CD14-positive monocyte (primary cell): Measurements from ENCODE around the gene FANCI. TPM values are rescaled to one million over a fixed set of nuclear protein-coding genes. Genes with fewer than 3 reads are reported as not detected.

Experiments used
- DNase-seq, 3 donors: peaks; one replicate each; pipeline ENCODE4 v3.0.0-alpha.2; 2011 to 2022
- H2AFZ ChIP-seq: 2 replicates; pipeline ENCODE4 v1.6.0; 2012; ENCODE audit warnings: mild to moderate bottlenecking, low read depth, low read length, inconsistent platforms; ENCODE audit not compliant: insufficient read depth, poor library complexity, severe bottlenecking
- H3K27ac ChIP-seq, 2 donors: 1 replicate in 1 of 2; 2 replicates in 1 of 2; pipeline ENCODE4 v1.5.1; 2012 to 2013; ENCODE audit warnings: low read length in 2 of 2, control low read depth in 1 of 2, inconsistent platforms in 1 of 2, low read depth in 1 of 2, mild to moderate bottlenecking in 1 of 2
- H3K27me3 ChIP-seq, 2 donors: one replicate each; pipeline versions ENCODE4 v1.6.0 to v1.6.1; 2011 to 2013; ENCODE audit warnings: low read length in 2 of 2; ENCODE audit not compliant: control insufficient read depth in 2 of 2, insufficient read depth in 2 of 2
- H3K36me3 ChIP-seq, 2 donors: replicated peaks in 1 of 2; 1 replicate in 1 of 2; 2 replicates in 1 of 2; pipeline versions ENCODE4 v1.5.1 to v1.6.1; 2012 to 2013; ENCODE audit warnings: low read length in 2 of 2, control low read depth in 1 of 2, inconsistent platforms in 1 of 2, mild to moderate bottlenecking in 1 of 2; ENCODE audit not compliant: insufficient read depth in 2 of 2, control insufficient read depth in 1 of 2
- H3K4me1 ChIP-seq, 2 donors: 1 replicate in 1 of 2; 2 replicates in 1 of 2; pipeline versions ENCODE4 v1.5.1 to v1.6.1; 2012 to 2013; ENCODE audit warnings: low read length in 2 of 2, control low read depth in 1 of 2, inconsistent platforms in 1 of 2, mild to moderate bottlenecking in 1 of 2, moderate library complexity in 1 of 2; ENCODE audit not compliant: insufficient read depth in 2 of 2, control insufficient read depth in 1 of 2
- H3K4me2 ChIP-seq: replicated peaks from 2 replicates; pipeline ENCODE3; 2012; ENCODE audit warnings: low read length, moderate library complexity, mild to moderate bottlenecking; ENCODE audit not compliant: poor library complexity, severe bottlenecking; ENCODE audit errors: extremely low read depth
- H3K4me3 ChIP-seq, 3 experiments: fragments of 200-600 bp in 1 of 3; sonication (generic) in 1 of 3; replicated peaks in 1 of 3; 1 replicate in 2 of 3; 2 replicates in 1 of 3; pipeline ENCODE4 v1.5.1; 2011 to 2013; ENCODE audit warnings: low read length in 3 of 3, mild to moderate bottlenecking in 3 of 3, control low read depth in 2 of 3, low read depth in 2 of 3, inconsistent platforms in 1 of 3, moderate library complexity in 1 of 3
- H3K79me2 ChIP-seq: 2 replicates; pipeline ENCODE4 v1.6.0; 2012; ENCODE audit warnings: mild to moderate bottlenecking, control low read depth, inconsistent platforms, low read length, moderate library complexity; ENCODE audit not compliant: insufficient read depth
- H3K9ac ChIP-seq: 2 replicates; pipeline ENCODE4 v1.6.0; 2017; ENCODE audit warnings: low read length, mild to moderate bottlenecking; ENCODE audit not compliant: insufficient read depth, poor library complexity, severe bottlenecking
- H3K9me3 ChIP-seq, 2 donors: replicated peaks in 1 of 2; 1 replicate in 1 of 2; 2 replicates in 1 of 2; pipeline versions ENCODE4 v1.5.1 to v1.6.1; 2012 to 2013; ENCODE audit warnings: low read length in 2 of 2, control low read depth in 1 of 2; ENCODE audit not compliant: control insufficient read depth in 1 of 2, insufficient read depth in 1 of 2
- H4K20me1 ChIP-seq: 2 replicates; pipeline ENCODE4 v1.6.0; 2012; ENCODE audit warnings: mild to moderate bottlenecking, low read length, control low read depth, moderate library complexity; ENCODE audit not compliant: insufficient read depth
- H3K27ac Mint-ChIP-seq, 7 donors: one replicate each; pipeline ENCODE4 v1.8.0; 2020; ENCODE audit warnings: mild to moderate bottlenecking in 7 of 7, mixed read lengths in 7 of 7, moderate library complexity in 6 of 7, inconsistent platforms in 2 of 7
- H3K27me3 Mint-ChIP-seq, 3 donors: one replicate each; pipeline ENCODE4 v1.8.0; 2021 to 2022; ENCODE audit warnings: low read depth in 3 of 3, mild to moderate bottlenecking in 3 of 3, mixed read lengths in 3 of 3, moderate library complexity in 3 of 3, inconsistent platforms in 1 of 3
- H3K36me3 Mint-ChIP-seq, 2 donors: one replicate each; pipeline ENCODE4 v1.8.0; 2020; ENCODE audit warnings: mixed read lengths in 2 of 2, inconsistent platforms in 1 of 2, mild to moderate bottlenecking in 1 of 2
- H3K4me1 Mint-ChIP-seq: one replicate; pipeline ENCODE4 v1.8.0; 2020; ENCODE audit warnings: mild to moderate bottlenecking, mixed read lengths
- H3K4me3 Mint-ChIP-seq, 2 donors: one replicate each; pipeline ENCODE4 v1.8.0; 2020; ENCODE audit warnings: mild to moderate bottlenecking in 2 of 2, mixed read lengths in 2 of 2, moderate library complexity in 1 of 2
- H3K9me3 Mint-ChIP-seq, 7 donors: one replicate each; pipeline ENCODE4 v1.8.0; 2020 to 2022; ENCODE audit warnings: mixed read lengths in 7 of 7, mild to moderate bottlenecking in 6 of 7, moderate library complexity in 6 of 7, inconsistent platforms in 2 of 7
- CTCF ChIP-seq: fragments of 200-600 bp; IDR thresholded peaks from one replicate; pipeline ENCODE4 v1.8.0; 2022; ENCODE audit warnings: antibody characterized with exemption, mild to moderate bottlenecking
- WGBS: methylation state at CpG from one replicate; pipeline ENCODE4 v1.1.5; 2013; ENCODE audit warnings: missing lambda C conversion rate; ENCODE audit not compliant: insufficient coverage; 5-methylcytosine and 5-hydroxymethylcytosine counted together
- intact Hi-C, 2 donors: fragments of 100-400 bp; cut with micrococcal nuclease; formaldehyde crosslinking; loops; one replicate each; pipeline versions ENCODE4 v1.15.0 to v1.15.1; 2023
- polyA plus RNA-seq, 3 donors: library from polyadenylated mRNA; depleted of rRNA in 1 of 3; unstranded in 2 of 3; stranded (reverse) in 1 of 3; fragments of 300-500 nt in 2 of 3; fragments of >200 nt in 1 of 3; fragmentation: Illumina TruSeq in 2 of 3; gene quantifications; 1 replicate in 2 of 3; 2 replicates in 1 of 3; pipeline ENCODE4 v1.2.3, GENCODE V29; 2012 to 2021

FANCI gene
- polyA plus RNA-seq, 3 donors, result 1.4 to 2.6 (median 1.5) TPM

GRCh38 chr15:89333011-89333860 is 89.5 kb downstream of the FANCI start:
- Mint-ChIP-seq H3K27me3 (peaks cover 9 to 26% (median 16%) of the 10 kb centered on the region in 3 donors), H3K27ac (peak overlapping the region in 4 of 7 donors; percentile 46 to 80 (median 51)), H3K4me1 (peaks cover 38% of the 10 kb centered on the region), H3K9me3 (peaks cover 0 to 2% (median 0%) of the 10 kb centered on the region in 7 donors), H3K36me3 (peaks cover 44% of the 10 kb centered on the region in 2 donors), H3K4me3 (peak overlapping the region; percentile 74 to 76)
- Histone ChIP-seq H3K4me2 (peak overlapping the region; percentile 89), H3K27ac (peak overlapping the region in 1 of 2 donors; percentile 85), H2AFZ (no peak overlapping the region), H3K36me3 (peaks cover 45 to 51% of the 10 kb centered on the region in 2 donors), H3K4me3 (peak overlapping the region; percentile 82 to 90 (median 85)), H3K9me3 (no peaks in the 10 kb centered on the region), H3K9ac (peak overlapping the region; percentile 93), H4K20me1 (peaks cover 60% of the 10 kb centered on the region), H3K4me1 (peaks cover 31 to 44% of the 10 kb centered on the region in 2 donors), H3K79me2 (peaks cover 59% of the 10 kb centered on the region), H3K27me3 (no peaks in the 10 kb centered on the region)
- no peak for TF ChIP-seq CTCF
- intact Hi-C loops, result loop anchor here in 1 of 2 donors (10.0 kb wide), 1 partner anchor 242 kb away; the partner anchor contains the start of gene TICRR
- 96% methylated on average over 56 of the region's 57 CpGs for WGBS
- DNase-seq, result no peak

- peak overlapping the region; percentile 93 for H3K9ac ChIP-seq
- peak overlapping the region in 6 of 7 donors; percentile 46 to 80 (median 66) for H3K27ac Mint-ChIP-seq
- peak overlapping the region; percentile 82 to 90 (median 85) for H3K4me3 ChIP-seq
- peaks cover 0 to 5% of the 10 kb centered on the region in 2 donors for H3K27me3 ChIP-seq
- H3K36me3 Mint-ChIP-seq, result peaks cover 36 to 37% of the 10 kb centered on the region in 2 donors
- peaks cover 53% of the 10 kb centered on the region for H3K79me2 ChIP-seq
- DNase-seq, result peak in 2 of 3 donors; percentile 25 to 28
- H3K4me1 ChIP-seq, result peaks cover 31 to 44% of the 10 kb centered on the region in 2 donors
- 1% methylated on average over 40 of the region's 43 CpGs for WGBS
- H3K36me3 ChIP-seq, result peaks cover 37 to 43% of the 10 kb centered on the region in 2 donors
- peaks cover 9 to 27% (median 18%) of the 10 kb centered on the region in 3 donors for H3K27me3 Mint-ChIP-seq
- H3K4me2 ChIP-seq, result peak overlapping the region; percentile 89
- H3K9me3 Mint-ChIP-seq, result peaks cover 0 to 2% (median 0%) of the 10 kb centered on the region in 7 donors
- intact Hi-C loops, result loop anchor here in 1 of 2 donors (10.0 kb wide), 1 partner anchor 241 kb away; the partner anchor contains the start of gene TICRR
- H3K4me1 Mint-ChIP-seq, result peaks cover 38% of the 10 kb centered on the region
- peaks cover 52% of the 10 kb centered on the region for H4K20me1 ChIP-seq
- peak overlapping the region; percentile 72 for H2AFZ ChIP-seq
- peak overlapping the region; percentile 59 to 85 for H3K27ac ChIP-seq
- H3K4me3 Mint-ChIP-seq, result peak overlapping the region; percentile 74 to 76
- peak; percentile 9 for TF ChIP-seq CTCF
- H3K9me3 ChIP-seq, result no peaks in the 10 kb centered on the region
These were observed 90.3 kb downstream of the FANCI start for GRCh38 chr15:89333959-89334509.
